ENCODE data around the gene DPYSL5.

DPYSL5 gene

GRCh38 chr2:26885651-26886329 lies 37.9 kb downstream of the DPYSL5 start:
- no peak for TF ChIP-seq CTCF (IDR thresholded peaks at IDR 0.05; ENCODE audit: low read depth, low read length)

GRCh38 chr2:26886736-26887135 lies 38.8 kb downstream of the DPYSL5 start:
- TF ChIP-seq CTCF (IDR thresholded peaks at IDR 0.05; ENCODE audit: low read depth, low read length) = no peak
- DNase-seq (ENCODE audit: extremely low read depth, low read depth) = no peak

More at GRCh38 chr2:26885651-26886329, 37.9 kb downstream of the DPYSL5 start:
- no peak for DNase-seq (ENCODE audit: extremely low read depth, low read depth)

- TF ChIP-seq CTCF (IDR thresholded peaks at IDR 0.05; ENCODE audit: low read depth, low read length) = no peak
- DNase-seq (ENCODE audit: extremely low read depth, low read depth) = no peak
Measured at GRCh38 chr2:26887151-26887550, 39.2 kb downstream of the DPYSL5 start.

- no peak for DNase-seq (ENCODE audit: extremely low read depth, low read depth)
- no peak for TF ChIP-seq CTCF (IDR thresholded peaks at IDR 0.05; ENCODE audit: low read depth, low read length)
Measured at GRCh38 chr2:26889796-26890195, 41.9 kb downstream of the DPYSL5 start.

- DNase-seq (ENCODE audit: extremely low read depth, low read depth) = no peak
- no peak for TF ChIP-seq CTCF (IDR thresholded peaks at IDR 0.05; ENCODE audit: low read depth, low read length)
Measured at GRCh38 chr2:26890341-26891000, 42.5 kb downstream of the DPYSL5 start.

- DNase-seq (ENCODE audit: extremely low read depth, low read depth) = no peak
- no peak for TF ChIP-seq CTCF (IDR thresholded peaks at IDR 0.05; ENCODE audit: low read depth, low read length)
Measured at GRCh38 chr2:26892133-26892532, 44.2 kb downstream of the DPYSL5 start.

GRCh38 chr2:26892922-26893524 lies 45.1 kb downstream of the DPYSL5 start:
- no peak for TF ChIP-seq CTCF (IDR thresholded peaks at IDR 0.05; ENCODE audit: low read depth, low read length)
- DNase-seq (ENCODE audit: extremely low read depth, low read depth) = no peak
